ENCODE data around the gene MAST1.

Gene MAST1

DNA sequence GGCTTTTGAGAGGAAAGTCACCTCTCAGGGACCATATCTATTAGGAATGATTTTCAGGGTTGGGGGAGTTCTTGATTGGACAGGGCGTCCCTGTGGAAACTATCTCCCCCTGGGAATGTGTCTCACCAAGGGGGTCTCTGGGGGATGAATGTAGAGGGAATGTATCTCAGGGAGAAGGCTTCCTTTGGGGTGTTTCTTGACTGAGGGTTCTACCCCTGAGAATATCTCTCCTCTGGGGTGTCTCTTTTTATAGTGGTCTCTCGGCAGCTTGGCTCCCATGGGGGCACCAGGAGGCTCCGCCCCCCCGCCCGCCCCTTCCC, 4.9 kb upstream of the MAST1 start:
- no peak for DNase-seq (ENCODE audit: extremely low read depth, low read depth)
- TF ChIP-seq, protein P1, sequence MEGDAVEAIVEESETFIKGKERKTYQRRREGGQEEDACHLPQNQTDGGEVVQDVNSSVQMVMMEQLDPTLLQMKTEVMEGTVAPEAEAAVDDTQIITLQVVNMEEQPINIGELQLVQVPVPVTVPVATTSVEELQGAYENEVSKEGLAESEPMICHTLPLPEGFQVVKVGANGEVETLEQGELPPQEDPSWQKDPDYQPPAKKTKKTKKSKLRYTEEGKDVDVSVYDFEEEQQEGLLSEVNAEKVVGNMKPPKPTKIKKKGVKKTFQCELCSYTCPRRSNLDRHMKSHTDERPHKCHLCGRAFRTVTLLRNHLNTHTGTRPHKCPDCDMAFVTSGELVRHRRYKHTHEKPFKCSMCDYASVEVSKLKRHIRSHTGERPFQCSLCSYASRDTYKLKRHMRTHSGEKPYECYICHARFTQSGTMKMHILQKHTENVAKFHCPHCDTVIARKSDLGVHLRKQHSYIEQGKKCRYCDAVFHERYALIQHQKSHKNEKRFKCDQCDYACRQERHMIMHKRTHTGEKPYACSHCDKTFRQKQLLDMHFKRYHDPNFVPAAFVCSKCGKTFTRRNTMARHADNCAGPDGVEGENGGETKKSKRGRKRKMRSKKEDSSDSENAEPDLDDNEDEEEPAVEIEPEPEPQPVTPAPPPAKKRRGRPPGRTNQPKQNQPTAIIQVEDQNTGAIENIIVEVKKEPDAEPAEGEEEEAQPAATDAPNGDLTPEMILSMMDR (IDR thresholded peaks at IDR 0.05; ENCODE audit: low read depth, low read length) = no peak

DNA sequence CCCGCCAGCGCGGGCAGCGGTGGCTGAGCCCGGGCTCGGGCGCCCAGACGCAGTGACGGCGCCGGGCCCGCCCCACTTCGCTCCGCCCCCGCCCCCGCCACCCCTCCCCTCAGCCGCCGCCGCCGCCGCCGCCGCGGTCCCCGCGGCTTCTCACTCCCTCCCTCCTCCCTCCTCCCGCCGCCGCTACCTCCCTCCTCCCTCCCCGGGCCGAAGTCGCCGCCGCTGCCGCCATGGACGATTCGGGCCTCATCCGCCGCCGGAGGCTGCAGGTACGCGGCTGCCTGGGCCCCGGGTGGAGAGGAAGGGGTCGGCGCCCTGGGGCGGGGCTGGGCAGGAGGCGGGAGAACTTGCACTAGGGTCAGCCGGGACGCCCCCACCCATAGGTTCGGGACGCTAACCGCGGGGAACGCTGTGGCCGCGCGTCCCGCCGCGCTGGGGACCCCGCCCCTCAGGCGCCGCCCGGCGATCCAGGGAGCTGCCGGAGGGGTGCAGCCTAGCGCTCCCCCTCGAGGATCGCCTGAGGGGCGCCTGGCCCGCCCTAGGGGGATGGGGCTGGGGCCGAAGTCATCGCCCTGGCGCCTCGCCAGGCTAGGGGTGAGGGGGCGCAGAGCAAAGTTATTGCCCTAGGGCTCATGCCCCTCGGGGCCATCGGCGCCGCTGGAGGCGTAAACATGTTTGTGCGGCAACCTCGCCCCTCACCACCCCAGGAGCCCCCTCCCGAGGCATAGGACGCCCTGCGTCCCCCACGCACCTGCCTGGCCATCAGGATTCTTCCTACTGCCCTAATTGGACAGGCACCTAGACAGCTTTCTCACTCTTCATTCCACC, 4.4 kb upstream of the MAST1 start:
- TF ChIP-seq, protein P1 (IDR thresholded peaks at IDR 0.05; ENCODE audit: low read depth, low read length) = no peak
- no peak for DNase-seq (ENCODE audit: extremely low read depth, low read depth)

DNA sequence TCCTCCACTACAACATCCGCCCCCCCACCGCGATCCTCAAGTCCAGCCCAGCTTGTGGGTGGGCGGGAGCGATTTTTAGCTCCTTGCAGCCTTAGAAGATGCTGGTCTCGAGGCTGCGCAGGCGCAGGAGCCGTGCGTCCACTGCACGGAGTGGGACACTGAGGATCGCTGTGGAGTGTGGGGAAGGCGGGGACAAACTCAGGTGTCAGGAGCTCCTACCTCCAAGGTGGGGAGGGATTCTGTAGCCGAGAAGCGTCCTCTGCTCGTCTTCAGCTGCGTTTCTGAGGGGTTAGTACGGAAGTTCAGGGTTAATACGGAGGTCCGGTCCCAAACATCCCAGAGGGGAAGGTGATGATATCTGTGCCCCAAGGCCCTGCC, 3.8 kb upstream of the MAST1 start, which contains the start of gene RTBDN:
TSS of gene RTBDN (minus strand) at position 14 of the 378 bp plus-strand sequence. CDS start 4,600 bp downstream, outside the sequence.
- DNase-seq (ENCODE audit: extremely low read depth, low read depth) = no peak
- TF ChIP-seq, protein P1 (IDR thresholded peaks at IDR 0.05; ENCODE audit: low read depth, low read length) = no peak

DNA sequence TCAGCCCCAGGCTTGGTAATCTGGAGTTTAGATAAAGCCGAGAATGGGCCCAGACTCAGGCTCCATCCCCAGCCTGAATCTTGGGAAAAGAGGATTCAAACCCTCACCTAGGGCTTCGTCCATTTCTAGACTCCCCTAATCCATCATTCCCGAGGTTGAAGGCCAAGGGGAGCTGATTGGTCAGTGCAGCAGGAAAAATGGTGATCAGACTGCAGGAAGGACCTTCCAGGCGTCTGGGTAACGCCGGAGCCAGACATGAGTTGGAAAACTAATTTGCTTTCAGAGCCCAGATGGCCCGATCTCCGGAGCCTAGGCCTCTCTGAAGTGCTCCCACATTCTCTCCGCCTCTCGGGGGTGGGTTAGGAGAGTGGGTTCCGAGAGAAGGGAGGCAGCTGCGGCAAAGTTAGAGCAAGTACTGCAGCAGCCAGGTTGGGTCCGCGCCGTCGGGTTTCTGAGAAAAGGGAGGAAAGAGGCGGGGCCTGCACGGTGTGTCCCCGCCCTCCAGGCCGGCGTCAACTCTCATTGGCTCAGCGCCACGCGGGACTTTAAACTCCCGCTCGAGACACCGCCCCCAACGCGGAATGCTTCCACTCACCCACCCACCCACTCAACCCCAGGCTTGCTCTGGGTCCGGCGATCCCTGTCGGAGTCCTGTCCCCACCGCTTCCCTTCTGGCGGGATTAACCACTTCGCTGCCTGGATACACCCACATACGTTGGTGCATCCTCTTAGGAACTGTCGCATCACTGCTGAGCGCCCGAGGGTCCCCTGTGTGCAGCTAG, 3.1 kb upstream of the MAST1 start:
- TF ChIP-seq, protein P1 (IDR thresholded peaks at IDR 0.05; ENCODE audit: low read depth, low read length) = no peak
- no peak for DNase-seq (ENCODE audit: extremely low read depth, low read depth)

DNA sequence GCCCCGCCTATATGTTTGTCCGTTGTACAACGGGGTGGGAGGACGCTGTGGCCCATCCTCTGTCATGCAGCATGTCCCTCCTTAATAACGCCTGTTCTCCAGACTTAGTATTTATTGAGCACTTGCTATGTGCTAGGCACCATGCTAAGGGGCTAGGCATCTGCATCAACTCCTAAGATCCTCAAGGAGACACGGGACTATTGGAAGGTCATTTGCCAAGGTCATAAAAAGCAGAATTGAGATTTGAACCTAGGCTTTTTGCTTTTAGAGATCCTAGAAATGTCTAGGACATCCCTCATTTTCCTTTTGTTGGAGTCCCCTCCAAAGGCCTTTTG, 1.8 kb upstream of the MAST1 start:
- TF ChIP-seq, protein P1 (IDR thresholded peaks at IDR 0.05; ENCODE audit: low read depth, low read length) = no peak
- DNase-seq (ENCODE audit: extremely low read depth, low read depth) = no peak

DNA sequence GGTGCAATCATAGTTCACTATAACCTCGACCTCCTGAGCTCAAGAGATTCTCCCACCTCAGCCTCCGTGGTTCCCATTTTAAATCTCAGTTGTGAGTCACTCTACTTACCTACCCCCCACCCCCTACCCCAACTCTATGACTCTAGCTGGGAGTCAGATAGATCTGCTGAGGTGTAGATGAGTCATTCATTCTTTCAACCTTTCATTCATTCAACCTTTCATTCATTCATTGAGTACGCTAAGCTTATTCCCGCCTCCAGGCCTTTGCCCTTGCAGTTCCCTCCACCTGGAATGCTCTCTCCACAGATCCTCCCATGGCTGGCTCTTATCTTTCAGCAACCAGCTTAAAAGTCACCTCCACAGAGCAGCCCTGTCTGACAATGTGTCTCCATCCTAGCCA, 1.1 kb upstream of the MAST1 start:
- TF ChIP-seq, protein P1 (IDR thresholded peaks at IDR 0.05; ENCODE audit: low read depth, low read length) = no peak
- DNase-seq (ENCODE audit: extremely low read depth, low read depth) = no peak

Measured in AG09319 (cell line).